ENCODE results near the gene DPH5. TPM values are rescaled to one million over a fixed set of nuclear protein-coding genes. Genes with fewer than 3 reads are reported as not detected.

Gene DPH5
- total and polyA plus RNA-seq, 8 donors = 26.9 to 79.7 (median 70.7) TPM

DNA sequence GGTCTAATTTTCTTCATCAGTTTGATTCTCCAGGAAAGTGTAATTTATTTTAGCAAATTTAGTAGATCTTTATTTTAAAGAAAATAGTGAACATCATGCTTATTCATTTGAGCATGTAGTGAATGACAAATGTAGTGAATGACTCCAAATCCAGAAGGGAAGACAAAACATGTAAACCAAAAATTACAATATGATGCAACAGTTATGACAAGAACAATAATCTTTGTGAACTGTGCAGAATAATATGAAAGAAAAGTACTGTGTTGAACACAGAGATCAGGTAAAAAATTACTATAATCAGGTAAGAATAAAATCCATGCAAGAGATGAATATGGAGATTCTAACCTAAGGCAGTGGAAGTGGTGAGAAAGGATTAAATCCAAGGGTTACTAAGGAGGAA, 30.0 kb upstream of the DPH5 start:
- intact Hi-C loops (cut with DNase I) = no loop called here

DNA sequence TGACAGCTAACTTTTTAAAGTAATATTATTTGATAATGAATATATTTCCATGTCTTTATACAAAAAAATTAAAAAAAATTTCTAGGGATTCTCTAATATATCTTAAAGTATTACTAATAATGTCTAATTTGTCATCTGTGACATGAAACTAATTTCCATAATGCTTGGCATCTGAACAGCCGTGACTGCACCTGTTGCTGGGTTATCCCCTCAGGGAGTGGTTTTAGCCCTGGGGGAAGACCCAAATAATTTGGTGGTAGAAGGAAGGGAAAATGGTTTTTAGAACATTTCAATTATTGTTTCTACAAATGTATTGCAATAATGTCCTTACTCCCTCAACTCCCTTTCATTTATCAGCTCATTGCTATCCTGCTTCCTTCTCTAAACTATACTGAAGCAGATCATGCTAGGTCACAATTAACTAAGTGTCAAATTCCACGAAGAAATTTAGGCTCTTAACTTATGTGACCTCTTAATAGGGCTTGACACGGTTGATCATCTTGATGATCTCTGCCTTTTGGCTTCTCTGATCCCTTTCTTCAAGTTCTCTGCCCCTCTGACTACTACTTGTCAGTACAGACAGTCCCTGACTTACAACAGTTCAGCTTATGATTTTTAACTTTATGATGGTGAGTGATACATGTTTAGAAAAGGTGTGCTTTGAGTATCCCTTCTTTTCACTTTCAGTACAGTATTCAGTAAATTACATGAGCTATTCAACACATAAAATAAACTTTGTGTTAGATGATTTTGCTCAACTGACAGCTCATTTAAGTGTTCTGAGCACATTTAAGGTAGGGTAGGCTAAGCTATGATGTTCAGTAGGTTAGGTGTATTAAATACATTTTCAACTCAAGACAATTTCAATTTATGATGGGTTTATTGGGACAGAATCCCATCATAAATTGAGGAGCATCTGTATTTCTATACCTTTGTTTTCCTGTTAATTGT, 26.4 kb upstream of the DPH5 start:
- no peak for ATAC-seq
- intact Hi-C loops (cut with DNase I) = no loop called here

More for the DNA sequence above, 30.0 kb upstream of the DPH5 start:
- DNase-seq (no peak), ATAC-seq (no peak)
- Histone ChIP-seq H3K4me1 (no peaks in the 10 kb centered on the region), H3K36me3 (no peaks in the 10 kb centered on the region), H3K4me3 (no peak overlapping the region), H3K27me3 (no peaks in the 10 kb centered on the region), H3K27ac (no peak overlapping the region), H3K9me3 (no peaks in the 10 kb centered on the region)
- TF ChIP-seq, protein P1, sequence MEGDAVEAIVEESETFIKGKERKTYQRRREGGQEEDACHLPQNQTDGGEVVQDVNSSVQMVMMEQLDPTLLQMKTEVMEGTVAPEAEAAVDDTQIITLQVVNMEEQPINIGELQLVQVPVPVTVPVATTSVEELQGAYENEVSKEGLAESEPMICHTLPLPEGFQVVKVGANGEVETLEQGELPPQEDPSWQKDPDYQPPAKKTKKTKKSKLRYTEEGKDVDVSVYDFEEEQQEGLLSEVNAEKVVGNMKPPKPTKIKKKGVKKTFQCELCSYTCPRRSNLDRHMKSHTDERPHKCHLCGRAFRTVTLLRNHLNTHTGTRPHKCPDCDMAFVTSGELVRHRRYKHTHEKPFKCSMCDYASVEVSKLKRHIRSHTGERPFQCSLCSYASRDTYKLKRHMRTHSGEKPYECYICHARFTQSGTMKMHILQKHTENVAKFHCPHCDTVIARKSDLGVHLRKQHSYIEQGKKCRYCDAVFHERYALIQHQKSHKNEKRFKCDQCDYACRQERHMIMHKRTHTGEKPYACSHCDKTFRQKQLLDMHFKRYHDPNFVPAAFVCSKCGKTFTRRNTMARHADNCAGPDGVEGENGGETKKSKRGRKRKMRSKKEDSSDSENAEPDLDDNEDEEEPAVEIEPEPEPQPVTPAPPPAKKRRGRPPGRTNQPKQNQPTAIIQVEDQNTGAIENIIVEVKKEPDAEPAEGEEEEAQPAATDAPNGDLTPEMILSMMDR (IDR thresholded peaks at IDR 0.05) = no peak

DNA sequence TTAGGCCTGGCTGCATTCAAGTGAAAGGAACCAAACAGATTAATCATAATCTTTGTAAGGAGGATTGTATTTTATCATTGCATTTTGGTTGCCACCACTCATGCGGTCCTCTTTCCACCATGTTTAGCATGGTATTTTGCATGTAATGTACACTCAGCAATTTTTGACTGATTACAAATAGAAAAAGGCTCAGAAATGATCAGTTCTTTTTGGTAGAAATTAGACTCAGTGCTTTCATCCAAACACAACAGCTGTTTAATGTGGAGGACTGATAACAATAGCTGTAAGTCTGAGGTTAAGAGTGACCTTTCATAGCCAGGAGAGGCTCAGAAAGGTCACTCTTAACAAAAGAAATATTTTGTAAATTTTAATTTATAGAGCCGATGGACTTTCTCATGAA, 25.3 kb upstream of the DPH5 start:
- no peaks in the 10 kb centered on the region for H3K36me3 ChIP-seq
- DNase-seq (no peak), ATAC-seq (no peak)
- H3K27me3 ChIP-seq = no peaks in the 10 kb centered on the region
- intact Hi-C loops (cut with DNase I) = no loop called here
- no peaks in the 10 kb centered on the region for H3K9me3 ChIP-seq
- no peak overlapping the region for H3K27ac ChIP-seq
- no peaks in the 10 kb centered on the region for H3K4me1 ChIP-seq
- TF ChIP-seq, protein P1 (IDR thresholded peaks at IDR 0.05) = no peak
- H3K4me3 ChIP-seq = no peak overlapping the region

More for the DNA sequence above, 26.4 kb upstream of the DPH5 start:
- H3K36me3 ChIP-seq = no peaks in the 10 kb centered on the region
- no peak overlapping the region for H3K27ac ChIP-seq
- H3K9me3 ChIP-seq = no peaks in the 10 kb centered on the region
- H3K4me3 ChIP-seq = no peak overlapping the region
- H3K27me3 ChIP-seq = no peaks in the 10 kb centered on the region
- no peak for DNase-seq
- TF ChIP-seq, protein P1 (IDR thresholded peaks at IDR 0.05) = no peak
- no peaks in the 10 kb centered on the region for H3K4me1 ChIP-seq

DNA sequence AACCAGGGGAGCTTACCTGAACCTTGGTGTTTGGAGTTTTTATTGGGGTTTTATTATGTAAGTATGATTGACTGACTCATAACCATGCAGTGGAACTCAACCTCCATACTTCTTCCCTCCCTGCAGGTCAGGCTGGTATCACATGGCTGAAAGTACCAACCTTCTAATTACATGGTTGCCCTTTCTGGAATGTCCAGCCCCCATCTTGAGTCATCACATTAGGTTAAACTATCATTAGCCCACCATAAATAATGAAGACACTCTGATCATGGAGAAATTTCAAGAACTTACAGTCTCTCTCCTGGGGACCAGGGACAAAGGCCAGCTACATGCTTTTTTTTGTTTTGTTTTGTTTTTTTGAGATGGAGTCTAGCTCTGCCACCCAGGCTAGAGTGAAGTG, 19.2 kb upstream of the DPH5 start:
- Histone ChIP-seq H3K36me3 (peaks cover 0 to 7% of the 10 kb centered on the region in 2 donors), H3K27ac (no peak overlapping the region), H3K4me3 (no peak overlapping the region), H3K9me3 (peaks cover 0 to 18% of the 10 kb centered on the region in 2 donors), H3K4me1 (no peaks in the 10 kb centered on the region), H3K27me3 (no peaks in the 10 kb centered on the region)
- TF ChIP-seq, protein P1 (IDR thresholded peaks at IDR 0.05) = no peak
- ATAC-seq = no peak
- no peak for DNase-seq
- intact Hi-C loops (cut with DNase I) = no loop called here

DNA sequence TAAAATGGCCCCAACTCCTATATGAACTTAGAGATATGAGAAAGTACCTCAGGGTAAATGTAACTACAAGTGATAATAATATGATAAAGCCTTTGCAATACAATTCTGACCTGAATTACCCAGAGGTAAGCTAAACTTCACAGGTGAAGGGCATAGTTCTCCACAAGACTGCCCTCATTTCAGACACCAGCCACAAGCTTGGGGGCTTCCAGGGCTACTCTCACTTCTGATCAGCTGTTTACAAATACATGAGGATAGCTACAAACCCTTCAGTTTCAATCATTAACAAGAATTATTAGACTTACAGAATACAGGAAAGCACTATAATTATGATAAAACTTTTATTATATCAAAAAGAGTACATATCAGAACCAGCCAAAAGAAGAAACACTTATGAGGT, 18.7 kb upstream of the DPH5 start:
- peaks cover 0 to 18% of the 10 kb centered on the region in 2 donors for H3K9me3 ChIP-seq
- H3K27ac ChIP-seq = no peak overlapping the region
- intact Hi-C loops (cut with DNase I) = no loop called here
- ATAC-seq = no peak
- no peaks in the 10 kb centered on the region for H3K4me1 ChIP-seq
- H3K27me3 ChIP-seq = no peaks in the 10 kb centered on the region
- H3K4me3 ChIP-seq = no peak overlapping the region
- H3K36me3 ChIP-seq = peaks cover 0 to 7% of the 10 kb centered on the region in 2 donors
- DNase-seq = no peak
- TF ChIP-seq, protein P1 (IDR thresholded peaks at IDR 0.05) = no peak
